Esophagus muscularis mucosa (tissue), 4 donors: ENCODE measurements around the gene BPTF.

Source experiments
- CTCF ChIP-seq, 3 experiments: fragments of 200-600 bp in 2 of 3; fragments of 450-650 bp in 1 of 3; sonication (generic) in 2 of 3; IDR thresholded peaks; one replicate each; pipeline ENCODE4 v1.5.1; 2017 to 2019; ENCODE audit warnings: antibody characterized with exemption in 3 of 3, mild to moderate bottlenecking in 2 of 3, moderate library complexity in 1 of 3
- EP300 ChIP-seq: sonication (generic); formaldehyde crosslinking; IDR thresholded peaks from one replicate; pipeline ENCODE4 v1.6.1; 2017; ENCODE audit warnings: antibody characterized with exemption
- POLR2A ChIP-seq: fragments of 450-650 bp; IDR thresholded peaks from one replicate; pipeline ENCODE4 v1.6.1; 2017; ENCODE audit warnings: antibody characterized with exemption, moderate library complexity, mild to moderate bottlenecking, low read depth
- POLR2AphosphoS5 ChIP-seq, 2 donors: sonication (generic); formaldehyde crosslinking; IDR thresholded peaks; one replicate each; pipeline ENCODE4 v1.6.1; 2017; ENCODE audit warnings: antibody characterized with exemption in 2 of 2

DNA sequence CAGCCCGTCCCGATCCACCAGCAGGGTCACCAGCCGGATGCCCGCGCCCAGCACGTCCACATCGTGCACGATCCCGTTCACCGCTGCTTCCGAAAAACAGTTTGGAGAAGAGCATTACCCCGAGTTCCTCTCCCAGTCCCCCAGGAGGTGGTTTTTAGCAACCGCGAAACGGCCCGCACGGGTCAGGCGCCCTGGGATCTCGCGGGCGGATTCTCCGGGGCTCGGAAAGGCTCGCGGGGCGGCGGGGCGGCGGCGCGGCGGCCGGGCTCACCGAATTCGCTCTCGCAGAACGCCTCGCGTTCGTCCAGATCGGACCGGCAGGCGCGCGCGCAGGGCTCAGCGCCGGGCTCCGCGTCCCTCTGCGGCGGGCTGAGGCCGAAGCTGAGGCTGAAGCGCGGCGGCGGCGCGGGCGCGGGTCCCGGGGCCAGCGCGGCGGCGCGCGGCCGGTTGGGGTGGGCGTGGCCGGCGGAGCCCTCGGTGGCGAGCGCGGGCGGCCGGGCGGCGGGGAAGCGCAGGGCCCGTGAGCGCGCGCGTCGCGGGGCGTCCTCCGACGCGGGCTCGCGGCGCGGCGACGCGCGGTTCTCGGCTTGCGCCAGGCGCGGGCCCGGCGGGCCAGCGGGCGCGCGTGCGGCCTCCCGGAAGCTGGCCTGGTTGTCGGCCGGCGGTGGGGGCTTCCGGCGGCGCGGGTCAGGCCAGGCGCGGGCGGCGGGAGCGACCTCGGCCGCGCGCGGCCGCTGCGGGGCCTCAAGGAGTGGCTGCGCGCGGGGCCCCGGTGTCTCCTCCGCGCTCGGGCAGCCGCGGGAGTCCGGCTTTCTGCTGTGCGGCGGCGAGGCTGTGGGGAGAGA lies 168.1 kb downstream of the BPTF start:
- TF ChIP-seq CTCF (IDR thresholded peaks at IDR 0.05) (peak in 1 of 3 experiments; percentile 6), POLR2A (no peak), POLR2AphosphoS5 (IDR thresholded peaks at IDR 0.05) (peak; percentile 16 to 66), EP300 (no peak)
